OCI-M2 (cell line): Measurements from ENCODE around the gene SCAI.
A peak's percentile ranks its signal among the peaks of the same experiment; 100 is the strongest.
"Not testable (repeated sequence)": the region's sequence is repeated elsewhere in the genome, so short reads cannot be mapped to it uniquely, and the experiment has no call there.

Experiments used
- DNase-seq: peaks from one replicate; lab custom pipeline; 2025; ENCODE audit not compliant: unreplicated experiment; lab: John Stamatoyannopoulos, UW

The SCAI gene

DNA sequence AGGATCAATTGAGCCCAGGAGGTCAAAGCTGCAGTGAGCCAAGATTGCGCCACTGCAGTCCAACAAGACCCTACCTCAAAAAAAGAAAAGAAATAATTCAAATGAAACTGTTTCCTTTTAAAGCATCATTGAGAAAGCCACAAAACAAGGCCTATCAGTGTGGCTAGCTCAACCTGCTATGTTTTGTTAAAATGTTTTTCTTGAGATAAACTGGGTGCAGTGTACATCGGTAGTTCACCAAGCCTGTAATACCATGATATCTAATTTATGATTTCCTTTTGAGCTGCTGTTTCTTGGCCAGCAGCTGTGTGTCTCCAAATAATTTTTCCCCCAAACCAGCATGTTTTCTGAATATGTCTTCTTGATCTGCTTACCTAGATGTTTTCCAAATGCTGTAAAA lies 105.2 kb downstream of the SCAI start:
- DNase-seq, result no peak

GRCh38 chr9:125028041-125028440 lies 115.3 kb downstream of the SCAI start:
- no peak for DNase-seq

GRCh38 chr9:125024917-125025316 lies 118.4 kb downstream of the SCAI start:
- no peak for DNase-seq

DNA sequence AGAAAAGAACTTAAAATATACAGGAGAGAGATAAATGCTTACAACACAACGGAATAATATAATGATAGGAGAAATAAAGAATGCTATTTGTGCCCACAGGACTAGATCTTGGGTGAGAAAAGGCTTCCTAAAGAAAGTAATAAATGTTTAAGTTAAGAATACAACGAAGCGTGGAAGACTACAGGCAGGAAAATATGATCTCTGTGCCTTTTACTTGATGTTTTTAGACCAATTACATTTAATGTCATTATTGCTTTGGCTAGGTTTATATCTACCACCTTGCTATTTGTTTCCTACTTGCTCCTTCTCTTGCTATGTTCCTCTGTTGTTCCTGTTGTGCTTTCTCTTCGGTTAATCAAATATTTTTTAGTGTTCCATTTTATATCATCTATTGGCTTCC lies 122.3 kb downstream of the SCAI start:
- no peak for DNase-seq

- DNase-seq, result not testable (repeated sequence)
These were observed 127.7 kb downstream of the SCAI start for GRCh38 chr9:125015655-125016054.

DNA sequence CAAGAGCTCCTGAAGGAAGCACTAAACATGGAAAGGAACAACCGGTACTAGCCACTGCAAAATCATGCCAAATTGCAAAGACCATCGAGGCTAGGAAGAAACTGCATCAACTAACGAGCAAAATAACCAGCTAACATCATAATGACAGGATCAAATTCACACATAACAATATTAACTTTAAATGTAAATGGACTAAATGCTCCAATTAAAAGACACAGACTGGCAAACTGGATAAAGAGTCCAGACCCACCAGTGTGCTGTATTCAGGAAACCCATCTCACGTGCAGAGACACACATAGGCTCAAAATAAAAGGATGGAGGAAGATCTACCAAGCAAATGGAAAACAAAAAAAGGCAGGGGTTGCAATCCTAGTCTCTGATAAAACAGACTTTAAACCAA lies 131.3 kb downstream of the SCAI start:
- not testable (repeated sequence) for DNase-seq

- DNase-seq, result no peak
These were observed 134.7 kb downstream of the SCAI start for GRCh38 chr9:125008599-125008998.

- no peak for DNase-seq
These were observed 140.0 kb downstream of the SCAI start for GRCh38 chr9:125003332-125003731.

- DNase-seq, result no peak
These were observed 159.6 kb downstream of the SCAI start for GRCh38 chr9:124983698-124984097.

GRCh38 chr9:124980431-124980830 lies 162.9 kb downstream of the SCAI start:
- no peak for DNase-seq

DNA sequence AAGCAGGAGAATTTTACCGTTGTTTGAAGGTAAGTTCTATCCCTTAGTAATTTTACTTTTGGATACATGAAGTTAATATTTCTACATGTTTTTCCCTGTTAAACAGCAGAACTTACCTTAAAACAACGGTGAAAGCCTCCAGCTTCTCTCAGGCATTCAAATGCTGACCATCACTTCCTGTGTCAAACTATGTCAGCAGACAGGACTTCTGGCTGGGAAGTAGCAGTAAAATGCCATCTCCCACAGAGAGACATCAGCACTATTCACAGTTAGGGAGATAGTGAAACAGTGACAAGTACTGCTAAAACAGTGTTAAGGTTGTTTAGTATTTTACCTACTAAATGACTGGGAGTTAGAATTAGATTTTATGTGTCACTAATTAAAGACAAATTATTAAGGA lies 168.2 kb downstream of the SCAI start:
- no peak for DNase-seq

- DNase-seq, result peak; percentile 44
These were observed 169.5 kb downstream of the SCAI start for GRCh38 chr9:124973807-124974206.

GRCh38 chr9:124972241-124972770 lies 171.0 kb downstream of the SCAI start:
- no peak for DNase-seq

- DNase-seq, result no peak
These were observed 173.9 kb downstream of the SCAI start for GRCh38 chr9:124969401-124969800.

- DNase-seq, result no peak
These were observed 175.1 kb downstream of the SCAI start for GRCh38 chr9:124968238-124968637.

GRCh38 chr9:124965775-124966568 lies 177.4 kb downstream of the SCAI start:
- not testable (repeated sequence) for DNase-seq

DNA sequence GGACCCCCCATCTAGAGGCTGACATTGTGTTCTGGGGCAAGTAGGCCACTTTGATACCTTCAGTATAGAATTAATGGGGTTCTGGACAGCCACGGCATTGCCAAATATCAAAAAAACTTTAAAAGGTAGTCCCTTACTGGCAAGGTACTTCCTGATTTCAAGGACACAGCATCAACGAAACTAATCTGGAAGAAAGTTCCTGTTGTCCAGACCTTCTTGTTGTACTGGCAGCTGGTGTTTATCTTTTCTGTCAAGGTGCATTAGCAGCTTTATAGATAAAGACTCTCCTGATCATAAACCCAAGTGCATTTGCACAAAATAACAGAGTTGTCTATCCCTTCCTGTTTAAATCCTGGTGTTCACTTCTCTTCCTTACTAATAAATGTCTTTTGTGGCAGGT lies 178.7 kb downstream of the SCAI start:
- DNase-seq, result no peak

DNA sequence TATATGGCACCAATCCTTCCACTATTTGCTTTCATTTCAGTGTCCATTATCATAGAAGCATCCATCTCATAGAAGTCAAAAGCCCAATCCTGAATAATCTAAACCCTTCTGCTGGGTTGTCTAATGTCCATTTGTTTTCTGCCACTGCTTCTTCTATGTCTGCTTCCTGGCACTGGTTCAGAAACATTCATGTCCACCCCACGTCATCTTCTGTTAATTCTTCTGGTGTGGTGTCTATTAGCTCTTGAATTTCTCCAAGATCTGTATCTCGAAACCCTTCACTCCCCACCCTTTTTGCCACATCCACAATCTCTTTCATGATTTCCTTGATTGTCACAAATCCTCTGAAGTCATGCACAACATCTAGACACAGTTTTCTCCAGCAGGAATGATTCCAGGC lies 179.3 kb downstream of the SCAI start:
- DNase-seq, result no peak

DNA sequence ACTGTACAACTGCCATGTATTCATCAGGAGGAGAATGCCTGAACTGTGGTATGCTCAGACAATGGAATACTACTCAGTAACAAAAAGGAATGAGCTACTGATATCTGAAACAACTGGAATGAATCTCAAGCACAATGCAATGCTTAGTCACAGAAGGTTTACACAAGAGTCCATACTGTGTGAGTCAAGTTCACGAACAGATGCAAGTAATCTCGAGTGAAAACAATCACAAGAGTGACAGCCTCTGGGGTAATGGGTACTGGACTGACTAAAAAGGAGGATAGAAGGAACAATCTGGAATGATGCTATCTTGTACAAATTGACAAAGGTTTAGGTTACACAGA lies 182.9 kb downstream of the SCAI start:
- no peak for DNase-seq

- DNase-seq, result not testable (repeated sequence)
These were observed 183.5 kb downstream of the SCAI start for GRCh38 chr9:124959671-124960408.

DNA sequence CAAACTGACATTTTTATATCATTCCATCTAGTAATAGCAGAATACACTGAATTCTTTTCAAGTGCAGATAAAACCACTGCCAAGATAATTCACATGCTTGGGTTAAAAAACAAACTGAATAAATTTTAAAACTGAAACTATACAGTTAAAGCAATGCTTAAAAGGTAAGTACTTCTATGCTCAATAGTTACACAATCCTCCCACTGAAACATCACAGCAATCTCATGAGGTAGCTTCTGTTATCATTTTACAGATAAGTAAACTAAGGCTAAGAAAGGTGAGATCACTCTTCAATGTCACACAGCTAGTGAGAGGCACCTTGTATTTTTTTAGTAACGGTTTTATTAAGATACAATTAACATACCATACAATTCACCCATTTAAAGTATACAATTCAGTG lies 189.1 kb downstream of the SCAI start:
- DNase-seq, result no peak

GRCh38 chr9:124950050-124950718 lies 193.1 kb downstream of the SCAI start:
- DNase-seq, result no peak
